HG03565 (cell line): ENCODE measurements around the gene ZNF638.
"Not testable (repeated sequence)": the region's sequence is repeated elsewhere in the genome, so short reads cannot be mapped to it uniquely, and the experiment has no call there.

ENCODE experiments used
- ATAC-seq: cut with Tn5 transposase; IDR thresholded peaks from one replicate; pipeline ENCODE4 v1.9.1; 2021; ENCODE audit warnings: mild to moderate bottlenecking, moderate library complexity; ENCODE audit not compliant: unreplicated experiment

The ZNF638 gene

GRCh38 chr2:71389384-71390072 is 57.9 kb downstream of the ZNF638 start:
- ATAC-seq = no peak

GRCh38 chr2:71393216-71393615 is 61.6 kb downstream of the ZNF638 start:
- ATAC-seq = no peak

DNA sequence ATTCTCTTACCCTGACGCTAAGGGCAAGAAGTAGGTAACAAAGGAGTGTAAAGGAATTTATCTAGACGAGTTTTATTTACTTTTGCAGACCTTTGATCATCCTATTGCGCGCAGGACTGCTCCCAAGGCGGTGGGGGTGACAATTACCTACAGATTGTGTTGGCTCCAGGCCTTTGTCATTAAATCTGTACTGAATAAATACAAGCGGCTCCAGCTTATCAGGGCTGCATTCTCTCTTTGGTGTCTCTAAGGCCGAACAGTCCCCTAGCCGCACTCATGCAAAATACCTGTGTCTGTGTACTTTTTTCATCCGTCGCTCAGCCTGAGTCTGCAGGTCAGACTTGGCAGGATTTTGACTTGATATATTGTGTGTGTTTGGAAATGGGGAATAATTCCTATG is 63.9 kb downstream of the ZNF638 start:
- no peak for ATAC-seq

DNA sequence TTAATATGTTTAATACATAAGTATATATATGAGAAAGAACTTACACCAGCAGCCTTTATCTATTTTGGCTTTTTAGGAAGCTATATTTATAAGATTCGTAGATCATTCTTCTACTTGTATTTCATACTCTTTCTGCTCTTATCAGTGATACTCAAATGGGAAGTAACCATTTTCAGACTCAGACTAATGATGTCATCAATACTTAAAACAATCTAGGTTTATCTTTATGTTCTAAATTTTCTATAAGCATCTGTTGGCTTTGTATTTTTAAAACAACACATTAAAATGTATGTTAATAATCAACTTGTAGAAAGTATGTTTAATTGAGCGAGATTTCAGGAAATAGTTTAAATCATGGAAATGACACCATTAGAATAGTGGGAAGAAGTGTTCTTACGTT is 70.8 kb downstream of the ZNF638 start:
- ATAC-seq = no peak

DNA sequence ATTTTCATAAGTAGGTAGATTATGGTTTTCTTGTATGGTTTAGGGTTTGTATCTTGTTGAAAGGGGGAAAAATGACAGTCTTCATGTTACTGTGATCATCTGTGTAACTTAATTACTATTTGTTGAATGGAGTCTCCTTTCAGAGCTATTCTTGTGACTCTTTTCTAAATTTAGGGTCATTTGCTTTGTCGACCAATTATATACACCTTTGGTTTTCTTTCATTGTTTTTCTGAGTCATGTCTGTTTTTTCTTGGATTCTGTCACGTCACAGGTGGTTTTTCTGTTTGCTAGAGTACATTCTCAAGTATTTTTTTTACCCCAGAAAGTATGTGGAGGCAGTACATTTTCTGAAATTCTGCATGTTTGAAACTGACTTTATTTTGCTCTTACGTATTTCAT is 78.0 kb downstream of the ZNF638 start:
- ATAC-seq = no peak

- ATAC-seq = no peak
These were observed 79.1 kb downstream of the ZNF638 start for GRCh38 chr2:71410696-71411095.

DNA sequence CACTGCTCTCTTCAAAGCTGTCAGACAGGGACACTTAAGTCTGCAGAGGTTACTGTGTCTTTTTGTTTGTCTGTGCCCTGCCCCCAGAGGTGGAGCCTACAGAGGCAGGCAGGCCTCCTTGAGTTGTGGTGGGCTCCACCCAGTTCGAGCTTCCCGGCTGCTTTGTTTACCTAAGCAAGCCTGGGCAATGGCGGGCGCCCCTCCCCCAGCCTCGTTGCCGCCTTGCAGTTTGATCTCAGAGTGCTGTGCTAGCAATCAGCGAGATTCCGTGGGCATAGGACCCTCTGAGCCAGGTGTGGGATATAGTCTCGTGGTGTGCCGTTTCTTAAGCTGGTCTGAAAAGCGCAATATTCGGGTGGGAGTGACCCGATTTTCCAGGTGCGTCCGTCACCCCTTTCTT is 85.3 kb downstream of the ZNF638 start:
- ATAC-seq = not testable (repeated sequence)

- no peak for ATAC-seq
These were observed 86.0 kb downstream of the ZNF638 start for GRCh38 chr2:71417300-71418202.

DNA sequence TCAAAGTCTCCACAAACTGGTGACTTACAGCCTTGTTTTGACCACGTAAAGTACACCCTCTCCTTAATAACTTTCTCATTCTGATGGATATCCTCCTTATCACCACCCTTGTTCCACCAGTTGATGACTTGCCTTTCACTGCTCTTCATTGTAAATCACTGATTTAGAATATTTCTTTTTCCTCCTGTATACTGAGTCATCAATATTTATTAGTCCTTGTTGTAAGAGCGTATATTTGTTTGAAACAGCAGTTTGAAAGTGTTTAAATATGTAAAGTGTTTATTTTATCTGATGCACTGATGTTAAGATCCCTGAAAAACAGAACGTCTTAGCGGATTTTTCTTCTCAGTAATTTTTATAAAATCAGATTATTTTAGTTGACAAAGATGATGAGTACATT is 87.6 kb downstream of the ZNF638 start:
- ATAC-seq = no peak

DNA sequence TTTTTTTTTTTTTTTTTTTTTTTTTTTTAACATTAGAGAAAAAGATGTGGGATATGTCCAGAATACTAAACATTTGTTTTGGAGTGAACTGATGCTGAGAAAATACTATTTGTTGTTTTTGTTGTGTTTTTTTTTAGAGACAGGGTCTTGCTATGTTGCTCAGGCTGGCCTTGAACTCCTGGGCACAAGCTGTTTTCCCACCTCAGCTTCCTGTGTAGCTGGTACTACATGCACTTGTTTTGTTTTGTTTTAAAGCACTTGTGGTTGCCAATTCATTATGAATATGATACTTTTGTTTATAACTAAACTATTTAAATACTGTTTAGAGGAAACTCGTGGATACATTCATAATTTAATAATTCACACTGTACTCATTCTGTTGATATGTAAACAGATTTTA is 88.4 kb downstream of the ZNF638 start:
- ATAC-seq = no peak

- no peak for ATAC-seq
These were observed 91.2 kb downstream of the ZNF638 start for GRCh38 chr2:71422786-71423185.

- ATAC-seq = no peak
These were observed 92.3 kb downstream of the ZNF638 start for GRCh38 chr2:71423817-71424420.

DNA sequence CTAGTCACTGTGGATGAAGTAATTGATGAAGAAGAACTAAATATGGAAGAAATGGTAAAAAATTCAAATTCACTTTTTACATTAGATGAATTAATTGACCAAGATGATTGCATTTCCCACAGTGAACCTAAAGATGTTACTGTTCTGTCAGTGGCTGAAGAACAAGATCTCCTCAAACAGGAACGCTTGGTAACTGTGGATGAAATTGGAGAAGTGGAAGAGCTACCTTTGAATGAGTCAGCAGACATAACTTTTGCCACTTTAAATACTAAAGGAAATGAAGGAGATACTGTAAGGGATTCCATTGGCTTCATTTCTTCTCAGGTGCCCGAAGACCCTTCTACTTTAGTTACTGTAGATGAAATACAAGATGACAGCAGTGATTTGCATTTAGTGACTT is 95.1 kb downstream of the ZNF638 start:
- no peak for ATAC-seq

- no peak for ATAC-seq
These were observed 97.1 kb downstream of the ZNF638 start for GRCh38 chr2:71428472-71429383.

- ATAC-seq = not testable (repeated sequence)
These were observed 113.6 kb downstream of the ZNF638 start for GRCh38 chr2:71445142-71445541.

GRCh38 chr2:71446505-71446904 is 114.9 kb downstream of the ZNF638 start:
- no peak for ATAC-seq

DNA sequence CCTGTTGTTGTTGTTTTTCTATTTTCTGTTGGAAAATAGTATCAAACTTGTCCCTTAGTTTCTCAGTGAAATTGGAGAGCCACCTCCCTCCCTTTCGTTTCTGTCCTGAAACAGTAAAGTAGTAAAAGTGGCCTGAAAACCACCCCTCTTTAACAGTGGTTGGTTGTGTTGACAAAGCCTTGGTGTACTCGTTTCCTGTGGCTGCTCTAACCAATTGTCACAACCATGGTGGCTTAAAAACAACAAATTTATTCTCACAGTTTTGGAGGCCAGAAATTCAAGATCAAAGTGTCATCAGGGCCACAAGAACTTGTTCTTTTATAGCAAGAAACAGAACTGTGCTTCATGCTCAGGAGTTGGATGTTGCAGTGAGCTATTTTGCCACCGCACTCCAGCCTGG is 117.8 kb downstream of the ZNF638 start:
- ATAC-seq = no peak

GRCh38 chr2:71451705-71452104 is 120.1 kb downstream of the ZNF638 start:
- no peak for ATAC-seq

GRCh38 chr2:71452565-71452964 is 121.0 kb downstream of the ZNF638 start:
- ATAC-seq = no peak

DNA sequence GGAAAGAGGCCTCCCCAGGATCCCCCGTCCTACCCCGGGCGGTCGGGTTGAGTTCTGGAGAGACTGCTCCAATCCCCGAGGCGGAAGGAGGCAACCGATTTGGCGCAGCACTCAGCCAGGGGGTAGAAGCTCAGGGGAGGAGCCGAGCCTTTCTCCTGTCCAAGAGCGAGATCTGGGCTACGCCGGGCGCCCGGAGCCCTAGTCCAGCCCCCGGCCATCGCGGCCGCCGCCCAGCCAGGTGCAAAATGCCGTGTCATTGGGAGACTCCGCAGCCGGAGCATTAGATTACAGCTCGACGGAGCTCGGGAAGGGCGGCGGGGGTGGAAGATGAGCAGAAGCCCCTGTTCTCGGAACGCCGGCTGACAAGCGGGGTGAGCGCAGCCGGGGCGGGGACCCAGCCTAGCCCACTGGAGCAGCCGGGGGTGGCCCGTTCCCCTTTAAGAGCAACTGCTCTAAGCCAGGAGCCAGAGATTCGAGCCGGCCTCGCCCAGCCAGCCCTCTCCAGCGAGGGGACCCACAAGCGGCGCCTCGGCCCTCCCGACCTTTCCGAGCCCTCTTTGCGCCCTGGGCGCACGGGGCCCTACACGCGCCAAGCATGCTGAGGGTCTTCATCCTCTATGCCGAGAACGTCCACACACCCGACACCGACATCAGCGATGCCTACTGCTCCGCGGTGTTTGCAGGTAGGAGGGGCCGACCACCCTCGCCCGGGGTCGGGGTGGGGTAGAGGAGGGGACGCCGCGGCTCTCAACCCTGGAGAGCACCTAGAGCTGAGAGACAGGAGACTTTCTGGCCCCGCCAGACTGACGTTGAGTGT is 122.0 kb downstream of the ZNF638 start, which contains the start of gene DYSF:
Gene DYSF (plus strand): TSS at position 158 of the 817 bp plus-strand sequence.
- ATAC-seq = no peak
